Measurements from ENCODE around the gene GRPEL2.
A peak's percentile ranks its signal among the peaks of the same experiment; 100 is the strongest.
"Not testable (repeated sequence)": the region's sequence is repeated elsewhere in the genome, so short reads cannot be mapped to it uniquely, and the experiment has no call there.

GRPEL2 gene

GRCh38 chr5:149379177-149379761, 34.0 kb downstream of the GRPEL2 start, which contains the start of gene IL17B:
Gene IL17B, minus strand, starts transcription at chr5:149379292. Its CDS starts 67 bp downstream, at chr5:149379225.
- DNase-seq, result no peak

GRCh38 chr5:149379818-149380374, 34.6 kb downstream of the GRPEL2 start:
- no peak for DNase-seq

GRCh38 chr5:149380466-149381121, 35.3 kb downstream of the GRPEL2 start:
- DNase-seq, result no peak

- DNase-seq, result no peak
Measured at GRCh38 chr5:149381261-149381985, 36.1 kb downstream of the GRPEL2 start.

- DNase-seq, result peak; percentile 68 to 69
Measured at GRCh38 chr5:149381986-149382338, 36.7 kb downstream of the GRPEL2 start.

GRCh38 chr5:149382517-149383220, 37.4 kb downstream of the GRPEL2 start:
- DNase-seq, result no peak

GRCh38 chr5:149383399-149383798, 38.1 kb downstream of the GRPEL2 start:
- DNase-seq, result no peak

GRCh38 chr5:149386166-149386565, 40.9 kb downstream of the GRPEL2 start:
- no peak for DNase-seq

- DNase-seq, result no peak
Measured at GRCh38 chr5:149387081-149387631, 41.9 kb downstream of the GRPEL2 start.

- no peak for DNase-seq
Measured at GRCh38 chr5:149387982-149388381, 42.7 kb downstream of the GRPEL2 start.

- DNase-seq, result no peak
Measured at GRCh38 chr5:149388498-149389190, 43.3 kb downstream of the GRPEL2 start.

GRCh38 chr5:149389552-149390495, 44.5 kb downstream of the GRPEL2 start:
- no peak for DNase-seq

- DNase-seq, result not testable (repeated sequence)
Measured at GRCh38 chr5:149391076-149391475, 45.8 kb downstream of the GRPEL2 start.

- DNase-seq, result no peak
Measured at GRCh38 chr5:149391524-149391923, 46.2 kb downstream of the GRPEL2 start.

GRCh38 chr5:149392718-149393117, 47.4 kb downstream of the GRPEL2 start:
- DNase-seq, result no peak

GRCh38 chr5:149394996-149395395, 49.7 kb downstream of the GRPEL2 start:
- not testable (repeated sequence) for DNase-seq

GRCh38 chr5:149397530-149397929, 52.2 kb downstream of the GRPEL2 start:
- DNase-seq, result no peak

GRCh38 chr5:149398747-149399266, 53.5 kb downstream of the GRPEL2 start:
- DNase-seq, result not testable (repeated sequence)

- no peak for DNase-seq
Measured at GRCh38 chr5:149399775-149400174, 54.5 kb downstream of the GRPEL2 start.

- DNase-seq, result no peak
Measured at GRCh38 chr5:149400304-149400703, 55.0 kb downstream of the GRPEL2 start.

All from inflammatory macrophage (primary cell).